GM23338 (cell line): ENCODE results near the gene EPS8L3. TPM values are rescaled to one million over a fixed set of nuclear protein-coding genes. Genes with fewer than 3 reads are reported as not detected.

ENCODE experiments used
- ATAC-seq: fragments of 200-7000 bp; cut with Tn5 transposase; 3 replicates; pipeline ENCODE4 v1.9.1; 2020
- DNase-seq: peaks from one replicate; pipeline ENCODE4 v3.0.0-alpha.2; 2015; ENCODE audit warnings: low spot score
- H2AFZ ChIP-seq: fragments of 200-600 bp; sonication (generic); 2 replicates; pipeline ENCODE4 v1.8.0; 2016; ENCODE audit warnings: antibody characterized with exemption, mild to moderate bottlenecking, moderate library complexity
- H3F3A ChIP-seq: fragments of 200-600 bp; sonication (generic); replicated peaks from 2 replicates; pipeline ENCODE4 v1.8.0; 2017; ENCODE audit warnings: antibody characterized with exemption, mixed run types, low read depth
- H3K27ac ChIP-seq: fragments of 200-600 bp; sonication (generic); 2 replicates; pipeline ENCODE4 v1.6.1; 2016; ENCODE audit warnings: low read depth
- H3K27me3 ChIP-seq: fragments of 200-600 bp; sonication (generic); 2 replicates; pipeline ENCODE4 v1.8.0; 2016; ENCODE audit warnings: mild to moderate bottlenecking, mixed run types, moderate library complexity; ENCODE audit not compliant: insufficient read depth
- H3K36me3 ChIP-seq: fragments of 200-600 bp; sonication (generic); 2 replicates; pipeline ENCODE4 v1.8.0; 2016; ENCODE audit warnings: mild to moderate bottlenecking; ENCODE audit not compliant: insufficient read depth
- H3K4me1 ChIP-seq: fragments of 200-600 bp; sonication (generic); 2 replicates; pipeline ENCODE4 v1.8.0; 2016; ENCODE audit warnings: mild to moderate bottlenecking, moderate library complexity; ENCODE audit not compliant: insufficient read depth
- H3K4me2 ChIP-seq: fragments of 200-600 bp; sonication (generic); 2 replicates; pipeline ENCODE4 v1.7.1; 2017; ENCODE audit warnings: mixed run types
- H3K4me3 ChIP-seq: fragments of 200-600 bp; sonication (generic); 2 replicates; pipeline ENCODE4 v1.6.1; 2016; ENCODE audit warnings: mixed run types
- H3K79me2 ChIP-seq: fragments of 200-600 bp; sonication (generic); replicated peaks from 2 replicates; pipeline ENCODE4 v1.8.0; 2017; ENCODE audit warnings: mild to moderate bottlenecking; ENCODE audit not compliant: insufficient read depth
- H3K9me2 ChIP-seq: fragments of 200-600 bp; sonication (generic); 2 replicates; pipeline ENCODE4 v1.8.0; 2017; ENCODE audit not compliant: insufficient read depth
- H4K20me1 ChIP-seq: fragments of 200-600 bp; sonication (generic); replicated peaks from 2 replicates; pipeline ENCODE4 v1.8.0; 2017; ENCODE audit warnings: mild to moderate bottlenecking; ENCODE audit not compliant: insufficient read depth
- H3K27ac Mint-ChIP-seq: 2 replicates; pipeline ENCODE4 v1.8.0; 2020; ENCODE audit warnings: inconsistent platforms, mild to moderate bottlenecking, moderate library complexity, mixed read lengths
- H3K27me3 Mint-ChIP-seq: 3 replicates; pipeline ENCODE4 v1.8.0; 2022; ENCODE audit warnings: low read depth, mild to moderate bottlenecking, moderate library complexity, mixed read lengths, inconsistent platforms; ENCODE audit not compliant: insufficient read depth, poor library complexity
- H3K36me3 Mint-ChIP-seq: 3 replicates; pipeline ENCODE4 v1.8.0; 2021; ENCODE audit warnings: low read depth, mild to moderate bottlenecking, inconsistent platforms, moderate library complexity, mixed read lengths
- H3K4me1 Mint-ChIP-seq: 3 replicates; pipeline ENCODE4 v1.8.0; 2020; ENCODE audit warnings: mild to moderate bottlenecking, inconsistent platforms, mixed read lengths
- H3K4me3 Mint-ChIP-seq: 3 replicates; pipeline ENCODE4 v1.8.0; 2021; ENCODE audit warnings: moderate library complexity, mild to moderate bottlenecking, inconsistent platforms, mixed read lengths
- H3K9me3 Mint-ChIP-seq: 3 replicates; pipeline ENCODE4 v1.8.0; 2020; ENCODE audit warnings: moderate library complexity, mild to moderate bottlenecking, inconsistent platforms, mixed read lengths
- CREB1 ChIP-seq: fragments of 250-450 bp; sonication (Bioruptor Pico); IDR thresholded peaks from 2 replicates; pipeline ENCODE4 v1.5.0; 2020; ENCODE audit warnings: low read depth, mild to moderate bottlenecking, moderate library complexity
- CTCF ChIP-seq, 2 experiments: fragments of 200-600 bp in 1 of 2; sonication (generic) in 1 of 2; conservative IDR thresholded peaks; 2 replicates each; pipeline versions ENCODE4 v1.5.1 to v1.6.1; 2016 to 2017; ENCODE audit warnings: antibody characterized with exemption in 2 of 2, low read depth in 2 of 2, mild to moderate bottlenecking in 2 of 2, moderate library complexity in 1 of 2
- ETS1 ChIP-seq: IDR thresholded peaks from 2 replicates; pipeline ENCODE4 v1.6.1; 2016; ENCODE audit warnings: antibody characterized with exemption
- EZH2 ChIP-seq: fragments of 200-600 bp; sonication (generic); IDR thresholded peaks from one replicate; pipeline ENCODE4 v1.8.0; 2017; ENCODE audit warnings: antibody characterized with exemption, mild to moderate bottlenecking, low read depth; ENCODE audit not compliant: unreplicated experiment
- EZH2phosphoT487 ChIP-seq: fragments of 200-600 bp; sonication (generic); IDR thresholded peaks from one replicate; pipeline ENCODE4 v1.8.1; 2018; ENCODE audit warnings: antibody characterized with exemption; ENCODE audit not compliant: unreplicated experiment
- POLR2AphosphoS5 ChIP-seq: IDR thresholded peaks from 2 replicates; pipeline ENCODE4 v1.6.1; 2016; ENCODE audit warnings: antibody characterized with exemption, low read depth
- STAT1 ChIP-seq: IDR thresholded peaks from one replicate; pipeline ENCODE4 v1.6.1; 2016; ENCODE audit warnings: antibody characterized with exemption; ENCODE audit not compliant: unreplicated experiment
- ZNF331 ChIP-seq: fragments of 250-450 bp; sonication (Bioruptor Pico); IDR thresholded peaks from 2 replicates; pipeline ENCODE4 v1.5.0; 2020; ENCODE audit warnings: low read depth, mild to moderate bottlenecking, moderate library complexity
- ZNF462 ChIP-seq: fragments of 250-450 bp; sonication (Bioruptor Pico); IDR thresholded peaks from 2 replicates; pipeline ENCODE4 v1.5.0; 2020; ENCODE audit warnings: mild to moderate bottlenecking, moderate library complexity
- polyA plus RNA-seq: library from polyadenylated mRNA; unstranded; fragments of >200 nt; fragmentation: Nextera tagmentation; extraction: Ambion mirVana; gene quantifications from 2 replicates; pipeline ENCODE4 v1.2.1, GENCODE V29; 2016
- total RNA-seq: library from RNA; depleted of rRNA; stranded (reverse); fragments of >200 nt; shearing (Covaris generic); gene quantifications from 2 replicates; pipeline ENCODE4 v1.2.3, GENCODE V29; 2014

EPS8L3 gene
- total and polyA plus RNA-seq, 2 experiments from 2014 or later, result not detected

GRCh38 chr1:109777436-109777835 lies 13.7 kb upstream of the EPS8L3 start:
- Mint-ChIP-seq H3K9me3 (peaks cover 18% of the 10 kb centered on the region), H3K36me3 (peaks cover 8% of the 10 kb centered on the region; the same call in 2 of the 3 replicates), H3K27ac (no peak overlapping the region; the same call in 1 of the 2 replicates), H3K4me1 (peaks cover 3% of the 10 kb centered on the region), H3K27me3 (peaks cover 16% of the 10 kb centered on the region), H3K4me3 (no peak overlapping the region)
- no peaks in the 10 kb centered on the region for H3K27me3 ChIP-seq
- peak overlapping the region; percentile 91 for H2AFZ ChIP-seq
- ATAC-seq (no peak), DNase-seq (no peak)
- H3K9me2 ChIP-seq, result no peaks in the 10 kb centered on the region
- 0 out of 2 replicates have a peak, but pooled peaks cover 7% of the 10 kb centered on the region for H3K36me3 ChIP-seq
- H3K79me2 ChIP-seq, result no peaks in the 10 kb centered on the region
- H4K20me1 ChIP-seq, result no peaks in the 10 kb centered on the region
- H3K4me1 ChIP-seq, result peaks cover under 1% of the 10 kb centered on the region; the same call in 1 of the 2 replicates
- no peaks in the 10 kb centered on the region for H3F3A ChIP-seq
- H3K27ac ChIP-seq, result no peak overlapping the region
- no peak overlapping the region for H3K4me3 ChIP-seq
- no peak for TF ChIP-seq CTCF (conservative IDR thresholded peaks at IDR 0.05; ENCODE audit: low read depth in 2 of 2)
- TF ChIP-seq ZNF331 (CRISPR knock-in tag), result no peak
- no peak for TF ChIP-seq ETS1
- TF ChIP-seq CREB1, result no peak
- TF ChIP-seq EZH2, result no peak
- no peak for TF ChIP-seq ZNF462 (CRISPR knock-in tag)
- no peak for TF ChIP-seq STAT1
- TF ChIP-seq POLR2AphosphoS5, result no peak
- no peak for TF ChIP-seq EZH2phosphoT487
- H3K4me2 ChIP-seq, result no peak overlapping the region
